Measurements from ENCODE around the gene TRMO. TPM values are rescaled to one million over a fixed set of nuclear protein-coding genes. Genes with fewer than 3 reads are reported as not detected.
"Not testable (repeated sequence)": the region's sequence is repeated elsewhere in the genome, so short reads cannot be mapped to it uniquely, and the experiment has no call there.

TRMO gene, protein sequence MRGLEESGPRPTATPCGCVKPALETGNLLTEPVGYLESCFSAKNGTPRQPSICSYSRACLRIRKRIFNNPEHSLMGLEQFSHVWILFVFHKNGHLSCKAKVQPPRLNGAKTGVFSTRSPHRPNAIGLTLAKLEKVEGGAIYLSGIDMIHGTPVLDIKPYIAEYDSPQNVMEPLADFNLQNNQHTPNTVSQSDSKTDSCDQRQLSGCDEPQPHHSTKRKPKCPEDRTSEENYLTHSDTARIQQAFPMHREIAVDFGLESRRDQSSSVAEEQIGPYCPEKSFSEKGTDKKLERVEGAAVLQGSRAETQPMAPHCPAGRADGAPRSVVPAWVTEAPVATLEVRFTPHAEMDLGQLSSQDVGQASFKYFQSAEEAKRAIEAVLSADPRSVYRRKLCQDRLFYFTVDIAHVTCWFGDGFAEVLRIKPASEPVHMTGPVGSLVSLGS
- total RNA-seq (1 to 10 TPM; 7.7 to 9.5 (median 8.3) TPM), polyA plus RNA-seq (5.3 TPM)
- long read RNA-seq, donor 1, transcript TRMO-203 (5 exons, 1,647 nt): major isoform, 9 of 12 reads
- long read RNA-seq, donor 1, partial matches to known transcripts: 0 of 12 reads
- long read RNA-seq, donor 1, other reads (novel, unspliced or antisense): 3 of 12 reads
- long read RNA-seq, donor 2, partial matches to known transcripts: 0 of 4 reads
- long read RNA-seq, donor 2, other reads (novel, unspliced or antisense): 0 of 4 reads
- long read RNA-seq, donor 3, transcript TRMO-203 (5 exons, 1,647 nt): major isoform, 10 of 17 reads
- long read RNA-seq, donor 3, partial matches to known transcripts: 1 of 17 reads
- long read RNA-seq, donor 3, other reads (novel, unspliced or antisense): 6 of 17 reads
- long read RNA-seq, donor 4, partial matches to known transcripts: 0 of 3 reads
- long read RNA-seq, donor 4, other reads (novel, unspliced or antisense): 1 of 3 reads

- Histone ChIP-seq H3K4me3 (ENCODE audit: low read length) (peak within 1 kb of the TSS; percentile 86), H3K9me3 (ENCODE audit: control insufficient read depth, low read length) (no peaks in the 10 kb centered on the region), H3K27me3 (ENCODE audit: control insufficient read depth, insufficient read depth) (no peaks in the 10 kb centered on the region), H3K4me1 (ENCODE audit: control insufficient read depth, insufficient read depth, low read length) (no peaks in the 10 kb centered on the region), H3K27ac (ENCODE audit: low read length) (peak within 1 kb of the TSS; percentile 98)
- ATAC-seq: peak; percentile 96 to 97
- DNase-seq: peak; percentile 98 to 99 (median 99)
- intact Hi-C loops (cut with DNase I): loop anchor here in 3 of 4 donors (2.0 to 10.0 kb wide), 8 partner anchors 60 to 340 kb away; partner anchors contain the start of genes ANP32B (in 3 of the 3) and TBC1D2 (in 2 of the 3)
- under 1% methylated on average over 54 of the region's 54 CpGs for WGBS
Measured at GRCh38 chr9:97921959-97922724, at the start of gene TRMO. TSS of gene TRMO (minus strand) at chr9:97922500. CDS start at chr9:97922493, 7 bp downstream.

DNA sequence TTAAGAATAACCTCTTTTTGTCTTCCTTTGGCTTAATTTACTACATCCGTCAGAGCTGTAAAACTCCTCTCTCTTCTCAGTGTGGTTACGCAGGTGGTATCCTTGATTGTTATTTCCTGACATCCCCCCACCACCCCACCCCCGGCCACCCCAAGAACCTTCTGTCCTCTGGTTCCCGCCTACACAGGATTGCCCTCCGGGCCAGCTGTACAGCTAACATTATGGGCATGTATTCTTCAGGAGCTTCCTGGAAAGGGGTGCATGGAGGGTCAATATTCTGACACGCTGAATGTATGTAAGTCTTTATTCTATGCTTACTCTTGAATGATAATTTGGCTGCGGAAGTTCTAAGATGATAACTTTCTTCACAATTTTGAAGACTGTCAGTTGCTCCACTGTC is 47.9 kb upstream of the TRMO start:
- intact Hi-C loops (cut with DNase I): no loop called here
- Histone ChIP-seq H3K27ac (ENCODE audit: low read length) (no peak overlapping the region), H3K9me3 (ENCODE audit: control insufficient read depth, low read length) (no peaks in the 10 kb centered on the region), H3K4me3 (ENCODE audit: low read length) (no peak overlapping the region), H3K27me3 (ENCODE audit: control insufficient read depth, insufficient read depth) (peaks cover 3% of the 10 kb centered on the region), H3K4me1 (ENCODE audit: control insufficient read depth, insufficient read depth, low read length) (no peaks in the 10 kb centered on the region)
- no peak for DNase-seq
- 64% methylated on average over 7 of the region's 7 CpGs for WGBS
- no peak for ATAC-seq

DNA sequence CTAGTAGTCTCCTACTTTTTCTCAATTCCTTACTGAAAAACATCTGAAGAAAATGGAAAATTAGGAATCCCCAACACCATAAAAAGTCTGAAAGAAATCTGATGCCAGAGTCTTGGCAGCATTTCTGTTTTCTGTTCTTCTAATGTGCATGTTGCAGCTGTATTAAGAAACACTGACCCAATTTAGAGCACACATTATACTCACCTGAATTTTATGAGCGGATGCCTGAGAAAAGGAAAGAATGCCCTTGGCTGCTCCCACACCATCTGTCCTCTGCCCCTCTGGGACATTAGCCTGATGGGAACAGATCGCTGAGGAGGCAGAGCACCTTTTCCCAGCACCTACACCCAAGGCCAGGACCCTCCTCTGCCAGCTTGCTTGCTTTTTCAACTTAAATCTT is 46.7 kb upstream of the TRMO start:
- Histone ChIP-seq H3K4me3 (ENCODE audit: low read length) (no peak overlapping the region), H3K4me1 (ENCODE audit: control insufficient read depth, insufficient read depth, low read length) (no peaks in the 10 kb centered on the region), H3K9me3 (ENCODE audit: control insufficient read depth, low read length) (no peaks in the 10 kb centered on the region), H3K27ac (ENCODE audit: low read length) (no peak overlapping the region), H3K27me3 (ENCODE audit: control insufficient read depth, insufficient read depth) (peaks cover 3% of the 10 kb centered on the region)
- no peak for ATAC-seq
- DNase-seq: no peak
- WGBS: 89% methylated on average over 2 of the region's 2 CpGs
- intact Hi-C loops (cut with DNase I): no loop called here

DNA sequence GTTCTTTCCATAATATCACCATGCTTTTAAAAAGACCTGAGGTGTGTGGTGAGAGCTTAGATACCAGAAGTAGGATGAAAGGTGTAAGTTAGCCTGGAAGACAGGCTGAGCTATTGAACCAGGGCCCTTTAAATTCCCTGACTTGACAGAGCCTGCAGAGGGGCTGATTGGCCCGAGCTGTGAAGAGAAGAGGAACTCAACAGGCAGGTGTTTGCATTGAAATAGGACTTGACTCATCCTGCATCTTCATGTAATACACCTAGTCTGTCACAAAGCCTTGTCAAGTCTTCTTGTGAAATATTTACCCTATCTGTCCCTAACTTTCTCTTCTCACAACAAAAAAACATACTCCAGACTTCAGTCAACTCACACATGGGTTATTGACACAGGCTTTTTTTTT is 44.2 kb upstream of the TRMO start:
- 15% methylated on average over 1 of the region's 1 CpG for WGBS
- no peak overlapping the region for H3K27ac ChIP-seq (ENCODE audit: low read length)
- no peaks in the 10 kb centered on the region for H3K4me1 ChIP-seq (ENCODE audit: control insufficient read depth, insufficient read depth, low read length)
- no peak for DNase-seq
- peaks cover 3% of the 10 kb centered on the region for H3K27me3 ChIP-seq (ENCODE audit: control insufficient read depth, insufficient read depth)
- ATAC-seq: no peak
- no peaks in the 10 kb centered on the region for H3K9me3 ChIP-seq (ENCODE audit: control insufficient read depth, low read length)
- no peak overlapping the region for H3K4me3 ChIP-seq (ENCODE audit: low read length)
- intact Hi-C loops (cut with DNase I): no loop called here

- no peaks in the 10 kb centered on the region for H3K9me3 ChIP-seq (ENCODE audit: control insufficient read depth, low read length)
- H3K4me3 ChIP-seq (ENCODE audit: low read length): no peak overlapping the region
- intact Hi-C loops (cut with DNase I): no loop called here
- no peaks in the 10 kb centered on the region for H3K27me3 ChIP-seq (ENCODE audit: control insufficient read depth, insufficient read depth)
- H3K27ac ChIP-seq (ENCODE audit: low read length): no peak overlapping the region
- ATAC-seq: no peak
- no peak for DNase-seq
- peaks cover 2% of the 10 kb centered on the region for H3K4me1 ChIP-seq (ENCODE audit: control insufficient read depth, insufficient read depth, low read length)
Measured at GRCh38 chr9:97964901-97965300, 42.6 kb upstream of the TRMO start.

GRCh38 chr9:97963232-97963631 is 40.9 kb upstream of the TRMO start:
- intact Hi-C loops (cut with DNase I): no loop called here
- H3K9me3 ChIP-seq (ENCODE audit: control insufficient read depth, low read length): no peaks in the 10 kb centered on the region
- 69% methylated on average over 2 of the region's 2 CpGs for WGBS

GRCh38 chr9:97962575-97962974 is 40.3 kb upstream of the TRMO start:
- no peak overlapping the region for H3K27ac ChIP-seq (ENCODE audit: low read length)
- DNase-seq (no peak), ATAC-seq (no peak)
- H3K4me1 ChIP-seq (ENCODE audit: control insufficient read depth, insufficient read depth, low read length): peaks cover 2% of the 10 kb centered on the region
- 84% methylated on average over 5 of the region's 5 CpGs for WGBS
- H3K4me3 ChIP-seq (ENCODE audit: low read length): no peak overlapping the region
- no peaks in the 10 kb centered on the region for H3K9me3 ChIP-seq (ENCODE audit: control insufficient read depth, low read length)
- H3K27me3 ChIP-seq (ENCODE audit: control insufficient read depth, insufficient read depth): no peaks in the 10 kb centered on the region
- intact Hi-C loops (cut with DNase I): no loop called here

More at GRCh38 chr9:97963232-97963631, 40.9 kb upstream of the TRMO start:
- DNase-seq (no peak), ATAC-seq (no peak)
- Histone ChIP-seq H3K4me1 (ENCODE audit: control insufficient read depth, insufficient read depth, low read length) (peaks cover 2% of the 10 kb centered on the region), H3K27me3 (ENCODE audit: control insufficient read depth, insufficient read depth) (no peaks in the 10 kb centered on the region), H3K4me3 (ENCODE audit: low read length) (no peak overlapping the region), H3K27ac (ENCODE audit: low read length) (no peak overlapping the region)

DNA sequence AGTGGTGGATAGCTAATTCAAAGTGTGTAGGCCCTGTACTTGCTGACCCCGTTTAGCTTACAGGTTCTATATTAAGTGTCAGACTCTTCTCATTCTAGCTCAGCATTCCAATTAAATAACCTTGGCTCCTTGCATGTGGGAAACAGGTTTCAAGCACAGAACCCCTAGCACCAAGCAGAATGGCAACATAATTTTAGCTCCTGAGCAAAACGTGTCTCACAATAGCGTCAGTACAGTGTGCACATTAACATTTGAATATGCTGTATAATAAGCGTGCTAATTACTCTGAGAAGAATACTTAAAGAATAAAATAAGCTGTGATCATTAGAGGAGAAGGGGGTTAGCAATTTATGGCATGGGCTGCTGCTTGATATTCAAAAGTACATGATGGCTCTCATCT is 39.8 kb upstream of the TRMO start:
- 64% methylated on average over 4 of the region's 4 CpGs for WGBS
- no peaks in the 10 kb centered on the region for H3K9me3 ChIP-seq (ENCODE audit: control insufficient read depth, low read length)
- H3K4me3 ChIP-seq (ENCODE audit: low read length): no peak overlapping the region
- no peak for ATAC-seq
- no peaks in the 10 kb centered on the region for H3K27me3 ChIP-seq (ENCODE audit: control insufficient read depth, insufficient read depth)
- H3K27ac ChIP-seq (ENCODE audit: low read length): no peak overlapping the region
- DNase-seq: no peak
- peaks cover 2% of the 10 kb centered on the region for H3K4me1 ChIP-seq (ENCODE audit: control insufficient read depth, insufficient read depth, low read length)
- intact Hi-C loops (cut with DNase I): no loop called here

- DNase-seq (no peak), ATAC-seq (no peak)
- WGBS: 88% methylated on average over 2 of the region's 2 CpGs
- H3K9me3 ChIP-seq (ENCODE audit: control insufficient read depth, low read length): no peaks in the 10 kb centered on the region
- no peak overlapping the region for H3K27ac ChIP-seq (ENCODE audit: low read length)
- intact Hi-C loops (cut with DNase I): no loop called here
- peaks cover 2% of the 10 kb centered on the region for H3K4me1 ChIP-seq (ENCODE audit: control insufficient read depth, insufficient read depth, low read length)
- H3K4me3 ChIP-seq (ENCODE audit: low read length): no peak overlapping the region
- no peaks in the 10 kb centered on the region for H3K27me3 ChIP-seq (ENCODE audit: control insufficient read depth, insufficient read depth)
Measured at GRCh38 chr9:97961361-97961760, 39.1 kb upstream of the TRMO start.

GRCh38 chr9:97960678-97961328 is 38.5 kb upstream of the TRMO start:
- H3K27ac ChIP-seq (ENCODE audit: low read length); intact Hi-C loops (cut with DNase I); DNase-seq; H3K4me1 ChIP-seq (ENCODE audit: control insufficient read depth, insufficient read depth, low read length); H3K4me3 ChIP-seq (ENCODE audit: low read length); H3K27me3 ChIP-seq (ENCODE audit: control insufficient read depth, insufficient read depth); H3K9me3 ChIP-seq (ENCODE audit: control insufficient read depth, low read length); ATAC-seq: not testable (repeated sequence)
- 82% methylated on average over 9 of the region's 9 CpGs for WGBS

Data from right cardiac atrium (tissue), 5 donors.